GM19397 (cell line): ENCODE data around the gene BCAR3.
"Not testable (repeated sequence)": the region's sequence is repeated elsewhere in the genome, so short reads cannot be mapped to it uniquely, and the experiment has no call there.

Source experiments
- ATAC-seq: cut with Tn5 transposase; IDR thresholded peaks from one replicate; pipeline ENCODE4 v1.9.1; 2021; ENCODE audit warnings: mild to moderate bottlenecking, moderate library complexity; ENCODE audit not compliant: unreplicated experiment

Gene BCAR3

DNA sequence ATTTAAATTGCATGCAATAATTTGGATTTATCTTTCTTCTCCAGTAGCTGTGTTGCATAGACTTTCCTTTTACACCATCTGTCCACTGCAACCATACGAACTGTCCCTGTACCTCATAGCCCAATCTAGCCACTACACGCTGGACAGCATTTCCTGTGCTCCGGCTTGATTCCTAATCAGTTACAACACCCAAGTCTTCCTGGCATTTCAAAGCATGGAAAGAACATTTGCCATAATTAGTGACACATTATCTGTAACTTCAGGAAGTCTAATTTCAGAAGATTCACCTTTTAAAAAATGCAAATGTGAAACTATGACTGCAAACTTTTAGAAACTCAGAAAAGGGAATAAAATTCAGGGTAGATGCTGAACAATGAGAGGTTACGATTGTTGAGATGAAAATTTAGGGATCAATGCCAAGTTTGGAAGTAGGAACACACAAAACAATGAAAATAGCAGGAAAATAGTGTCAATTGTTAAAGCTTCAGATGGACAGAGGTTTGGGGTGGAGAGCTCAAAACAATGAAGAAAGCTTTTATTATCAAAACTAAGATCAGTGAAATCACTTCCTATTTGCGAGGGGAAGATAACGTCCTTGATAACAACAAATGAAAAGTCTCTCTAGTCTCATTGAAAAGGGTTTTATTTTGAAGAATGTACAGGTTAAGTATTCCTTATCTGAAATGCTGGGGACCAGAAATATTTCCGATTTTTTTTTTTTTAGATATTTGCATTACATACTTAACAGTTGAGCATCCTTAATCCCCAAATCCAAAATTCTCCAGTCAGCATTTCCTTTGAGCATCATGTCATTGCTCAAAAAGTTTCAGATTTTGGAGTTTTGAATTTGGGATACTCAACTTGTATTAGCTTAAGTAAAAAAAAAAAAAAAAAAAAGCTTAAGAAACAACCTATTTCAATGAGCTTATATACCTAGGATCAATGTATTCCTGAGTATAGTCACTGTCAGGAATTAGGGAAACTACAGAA, 126.5 kb downstream of the BCAR3 start:
- no peak for ATAC-seq

DNA sequence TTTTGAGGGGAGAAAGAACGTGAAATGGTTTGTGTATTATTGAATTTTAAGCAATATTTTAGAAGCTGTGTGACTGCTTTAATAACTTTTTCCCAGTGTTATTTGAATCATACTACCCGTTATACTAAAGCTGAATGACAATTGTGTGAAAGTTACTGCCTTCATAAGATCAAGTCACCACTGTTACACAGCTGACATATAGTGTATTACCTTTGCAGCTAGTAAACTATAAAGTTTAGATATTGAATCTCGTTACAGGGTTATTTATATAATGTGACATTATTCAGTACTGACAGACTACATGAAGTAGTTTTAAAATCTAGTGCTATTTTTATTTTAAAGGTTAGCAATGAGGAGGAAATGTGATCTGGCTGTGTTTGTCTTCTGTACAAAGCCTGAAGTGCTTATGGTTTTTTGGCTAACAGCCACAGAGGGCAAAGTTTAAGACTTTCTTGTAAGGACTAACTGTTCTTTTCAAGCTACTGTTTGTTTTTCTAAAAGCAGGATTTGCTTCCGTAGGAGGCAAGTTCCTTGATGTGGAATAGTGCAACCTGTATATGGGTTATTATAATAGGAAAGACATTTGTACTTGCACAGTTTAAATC, 127.6 kb downstream of the BCAR3 start:
- not testable (repeated sequence) for ATAC-seq

DNA sequence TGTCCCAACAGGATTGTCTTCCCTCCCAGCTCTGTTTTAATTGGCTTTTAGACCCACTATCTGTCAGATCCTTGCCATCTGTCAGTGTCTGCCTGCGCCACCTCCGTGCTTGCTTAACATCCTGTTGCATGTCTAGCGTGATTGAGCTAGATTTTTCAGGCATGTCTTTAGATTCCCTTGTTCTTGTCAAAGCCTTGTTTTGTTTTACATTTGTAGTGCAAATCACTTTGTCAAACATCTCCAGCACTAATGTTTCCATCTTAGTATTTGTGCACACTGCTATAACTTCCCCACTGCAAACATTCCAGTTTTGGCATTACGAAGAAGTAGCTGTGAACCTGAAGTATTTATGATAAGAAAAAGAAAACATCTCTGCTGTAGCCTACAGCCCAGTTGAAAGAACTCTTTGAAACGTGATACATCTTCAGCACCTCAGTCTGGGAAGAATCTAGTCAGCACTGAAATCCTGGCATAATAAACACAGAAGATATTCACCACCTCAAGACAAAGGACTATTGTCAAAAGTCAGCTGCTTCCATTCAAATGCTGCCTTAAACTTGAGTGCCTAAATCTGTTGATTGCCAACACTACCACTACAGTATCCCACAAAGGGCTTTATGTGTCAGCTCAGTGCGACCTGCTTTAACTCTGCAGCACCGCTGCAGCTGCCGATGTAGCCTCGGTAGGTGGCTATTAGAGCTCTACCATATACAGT, 128.7 kb downstream of the BCAR3 start:
- ATAC-seq = no peak

DNA sequence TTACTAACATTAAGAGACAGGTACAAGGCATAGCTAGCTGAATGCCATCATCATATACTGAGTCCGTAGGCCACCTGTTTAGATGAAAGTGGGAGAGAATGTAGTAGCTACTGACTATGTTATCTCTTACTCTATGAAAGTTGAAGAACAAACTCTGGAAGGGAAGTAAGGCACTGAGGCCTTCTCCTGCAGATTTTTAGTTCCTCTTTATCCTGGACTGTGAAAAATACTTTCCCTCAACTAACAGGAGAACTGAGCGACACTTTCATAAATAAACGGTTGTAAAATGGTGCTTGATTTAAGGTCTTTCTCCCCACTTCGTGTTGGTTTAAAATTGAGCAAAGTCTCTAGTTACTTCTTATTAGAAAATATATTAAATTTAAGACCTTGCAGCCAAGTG, 131.8 kb downstream of the BCAR3 start:
- ATAC-seq = no peak

DNA sequence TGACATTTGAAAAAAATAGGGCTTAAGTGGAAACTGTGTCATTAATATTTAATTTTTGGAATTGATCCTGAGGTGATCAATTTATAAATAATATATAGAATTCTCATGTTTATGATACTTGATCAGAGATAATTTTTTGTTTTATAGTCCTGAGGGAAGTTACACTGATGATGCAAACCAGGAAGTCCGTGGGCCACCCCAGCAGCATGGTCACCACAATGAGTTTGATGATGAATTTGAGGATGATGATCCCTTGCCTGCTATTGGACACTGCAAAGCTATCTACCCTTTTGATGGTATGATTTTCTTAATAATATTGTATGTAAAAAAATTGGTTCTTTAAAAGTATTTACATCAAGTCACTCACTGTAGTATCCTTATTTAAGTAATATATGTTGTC, 132.5 kb downstream of the BCAR3 start:
- ATAC-seq = no peak

DNA sequence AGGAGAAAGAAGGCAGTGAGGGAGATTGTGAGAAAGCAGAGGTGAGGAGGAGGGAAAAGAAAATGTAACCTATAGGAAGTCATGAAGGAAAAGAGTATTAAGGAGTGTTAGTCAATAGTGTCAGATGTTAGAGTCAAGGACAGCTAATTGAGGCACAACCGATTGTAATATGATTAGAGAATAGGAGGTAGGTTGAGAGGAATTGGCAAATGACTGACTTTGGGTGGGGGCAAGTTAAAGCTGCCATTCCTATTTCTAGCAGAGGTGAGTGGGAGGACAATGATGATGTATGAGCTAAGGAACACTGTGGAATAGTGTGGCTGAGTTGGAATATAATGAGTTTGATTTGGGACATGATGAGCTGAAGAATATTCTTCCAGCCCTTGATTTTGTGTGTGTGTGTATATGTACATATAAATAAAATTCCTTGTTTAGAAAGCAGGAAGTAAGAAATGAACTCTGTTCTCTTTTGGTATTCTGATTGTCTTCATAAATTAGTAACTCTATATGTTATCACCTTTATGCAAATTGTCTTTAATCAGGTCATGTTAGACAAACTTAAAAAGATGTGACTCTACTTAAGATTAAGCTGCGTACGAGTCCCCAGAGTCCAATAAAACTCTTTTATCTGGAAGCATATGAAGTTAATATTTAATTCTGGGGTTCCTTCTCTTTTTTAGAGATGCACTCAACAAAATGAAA, 135.3 kb downstream of the BCAR3 start:
- ATAC-seq = no peak

DNA sequence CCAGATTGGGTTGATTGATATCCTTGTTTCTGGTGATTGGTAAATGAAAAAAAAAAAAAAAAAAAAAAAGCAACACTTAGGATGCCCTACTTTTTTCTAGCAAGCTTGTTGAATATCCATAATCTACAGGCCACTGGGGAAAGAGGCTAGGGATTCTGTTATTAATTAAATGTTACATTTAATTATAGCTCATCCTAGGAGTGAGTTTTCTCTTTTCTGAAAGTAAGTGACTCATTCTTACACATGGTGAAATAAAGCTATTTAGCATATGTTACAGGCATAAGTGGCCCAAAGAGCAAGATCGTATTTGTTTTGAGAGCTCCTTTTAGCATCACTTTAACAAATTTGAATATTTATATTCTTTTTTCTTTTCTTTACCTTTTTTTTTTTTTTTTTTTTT, 139.2 kb downstream of the BCAR3 start:
- no peak for ATAC-seq

DNA sequence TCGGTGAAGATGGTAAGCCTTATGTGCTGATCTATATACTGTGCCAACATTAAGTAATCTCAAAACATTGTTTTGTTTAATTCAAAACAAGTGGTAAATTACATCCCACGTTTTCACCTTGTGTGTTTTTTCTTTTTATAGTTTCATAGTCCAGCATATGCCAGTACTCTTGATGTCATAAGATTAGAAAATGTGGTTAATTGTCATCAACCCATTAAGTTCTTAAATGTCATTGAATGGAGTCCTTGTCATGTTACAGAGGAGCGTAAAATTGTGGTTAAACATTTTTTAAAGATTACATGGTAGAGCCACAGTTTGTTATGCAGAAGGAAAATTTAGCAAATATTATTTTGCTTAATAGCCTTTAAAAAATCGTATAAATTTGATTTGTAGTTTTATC, 140.6 kb downstream of the BCAR3 start:
- no peak for ATAC-seq

DNA sequence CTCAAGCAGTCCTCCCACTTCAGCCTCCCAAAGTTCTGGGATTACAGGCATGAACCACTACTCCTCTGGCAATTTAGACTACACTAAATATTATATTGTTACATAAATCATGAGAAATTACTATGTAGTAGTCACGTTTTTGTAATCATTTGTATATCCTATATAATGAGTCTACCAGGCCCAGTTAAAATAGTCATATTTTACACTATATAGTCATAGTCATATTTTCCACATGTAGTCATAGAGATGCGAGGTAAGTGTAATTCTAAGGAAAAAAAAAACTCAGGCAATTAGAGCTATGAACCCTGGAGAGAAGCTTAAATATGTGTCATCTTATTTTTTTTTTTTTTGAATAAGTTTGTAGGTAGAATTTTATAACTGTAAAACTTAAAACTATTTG, 143.7 kb downstream of the BCAR3 start:
- ATAC-seq = no peak

DNA sequence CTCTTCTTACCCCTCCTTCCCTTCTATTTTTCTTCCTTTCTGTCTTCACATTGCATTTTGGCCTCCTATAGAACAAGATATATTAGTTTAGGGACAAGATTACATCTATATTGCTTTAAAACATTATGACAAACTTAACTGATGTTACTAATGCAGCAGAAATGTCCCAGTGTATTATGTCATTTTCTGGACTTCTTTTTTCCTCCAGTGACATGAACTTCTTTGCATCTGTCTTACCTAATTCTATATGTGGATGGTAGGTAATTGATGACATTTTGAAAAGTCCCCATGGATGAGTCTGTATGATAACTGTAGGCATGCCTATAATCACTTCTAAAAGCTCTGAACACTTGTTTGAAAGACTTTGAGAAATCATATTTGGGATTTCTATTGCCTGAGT, 144.2 kb downstream of the BCAR3 start:
- ATAC-seq = no peak

DNA sequence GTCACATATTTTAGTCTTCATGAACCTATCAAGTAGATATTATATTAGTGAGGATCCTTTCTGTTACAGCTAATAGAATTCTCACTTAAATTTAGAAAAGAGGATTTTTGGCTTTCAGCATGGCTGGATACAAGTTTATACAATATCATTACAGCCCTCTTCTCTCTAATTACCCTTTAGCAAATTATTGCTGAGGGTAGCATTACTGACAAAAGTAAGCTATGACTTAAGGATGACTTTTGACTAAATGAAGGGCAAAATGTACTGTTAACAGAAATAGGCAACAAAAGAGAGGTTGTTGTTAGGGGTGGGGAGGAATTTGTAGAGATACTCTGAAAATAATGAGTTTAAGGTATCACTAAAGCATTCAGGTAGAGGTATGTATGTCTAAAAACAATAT, 148.0 kb downstream of the BCAR3 start:
- ATAC-seq = no peak

DNA sequence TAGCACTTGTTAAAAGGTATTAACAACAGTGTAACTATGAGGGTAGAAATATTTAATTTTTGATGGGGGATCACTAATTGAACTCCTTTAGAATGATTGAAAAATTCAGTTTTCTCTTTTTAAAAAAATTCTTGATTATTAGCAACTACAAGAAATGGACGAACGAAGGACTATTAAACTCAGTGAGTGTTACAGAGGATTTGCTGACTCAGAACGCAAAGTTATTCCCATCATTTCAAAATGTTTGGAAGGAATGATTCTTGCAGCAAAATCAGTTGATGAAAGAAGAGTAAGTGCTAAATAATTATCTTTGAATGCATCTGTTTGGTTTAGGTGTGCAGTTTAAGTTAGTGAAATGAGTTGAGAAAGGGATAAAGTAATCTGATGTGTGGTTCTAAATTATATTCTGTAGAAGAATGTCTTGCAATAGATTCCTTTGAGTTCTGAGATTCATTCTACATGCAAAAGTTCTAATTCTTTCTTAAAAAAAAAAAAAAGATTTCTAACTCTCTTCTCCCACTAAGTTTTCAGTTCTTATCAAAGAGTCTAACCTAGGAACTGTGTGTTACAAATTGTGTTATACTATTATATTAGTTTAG, 148.8 kb downstream of the BCAR3 start:
- ATAC-seq = no peak

DNA sequence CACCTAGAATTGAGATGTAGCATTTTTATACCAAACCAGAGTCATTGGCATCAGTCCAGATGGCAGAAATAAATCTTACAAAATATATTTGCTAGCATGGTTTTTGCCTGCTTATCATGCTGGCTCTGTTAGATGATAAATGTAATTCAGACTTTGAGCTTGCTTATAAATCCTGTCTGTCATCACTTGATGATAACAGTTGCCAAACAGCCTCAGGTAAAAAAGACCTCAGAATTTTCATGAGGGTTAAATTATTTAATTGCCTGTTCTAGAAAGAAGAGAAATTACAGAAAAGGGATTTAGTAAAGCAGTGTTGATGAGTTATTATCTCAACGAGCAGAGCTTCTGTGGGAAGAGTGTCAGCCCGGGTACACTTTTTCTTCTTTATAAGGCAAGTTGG, 150.4 kb downstream of the BCAR3 start:
- no peak for ATAC-seq

DNA sequence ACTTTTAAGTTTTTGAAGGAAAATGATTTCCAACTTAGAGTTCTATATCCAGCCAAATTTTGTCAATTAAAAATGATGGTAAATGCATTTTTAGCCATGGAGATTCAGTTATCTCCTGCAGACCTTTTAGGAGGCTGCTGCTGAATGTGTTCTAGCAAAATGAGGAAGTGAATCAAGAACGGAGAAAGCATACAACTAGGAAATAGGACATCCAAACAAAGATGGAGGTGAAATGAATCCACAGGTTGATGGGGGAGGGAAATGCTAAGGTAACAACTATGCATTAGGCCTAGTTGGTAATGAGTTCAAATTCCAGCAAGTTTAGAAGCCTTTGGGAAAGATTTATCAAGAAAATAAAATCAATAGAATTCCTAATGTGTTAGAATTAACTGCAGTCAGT, 153.2 kb downstream of the BCAR3 start:
- ATAC-seq = no peak

DNA sequence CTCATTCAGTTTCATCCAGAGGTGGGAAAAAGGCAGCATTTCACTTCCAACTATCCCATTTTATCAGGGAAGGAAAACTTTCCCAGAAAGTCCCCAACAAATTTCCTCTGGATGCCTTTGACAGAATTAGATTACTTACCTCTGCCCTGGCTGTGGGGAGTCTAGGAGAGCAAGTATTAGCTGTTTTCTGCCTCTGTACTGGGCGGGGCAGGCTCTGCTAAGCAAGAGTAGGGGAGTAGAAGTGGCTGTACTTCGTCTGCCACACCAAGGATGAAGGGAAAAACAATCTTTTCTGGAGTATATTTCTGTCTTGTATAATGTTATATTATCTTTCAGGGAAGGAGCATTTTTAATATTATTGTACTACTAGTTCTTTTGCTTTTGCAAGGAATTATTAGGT, 155.2 kb downstream of the BCAR3 start:
- ATAC-seq = no peak

DNA sequence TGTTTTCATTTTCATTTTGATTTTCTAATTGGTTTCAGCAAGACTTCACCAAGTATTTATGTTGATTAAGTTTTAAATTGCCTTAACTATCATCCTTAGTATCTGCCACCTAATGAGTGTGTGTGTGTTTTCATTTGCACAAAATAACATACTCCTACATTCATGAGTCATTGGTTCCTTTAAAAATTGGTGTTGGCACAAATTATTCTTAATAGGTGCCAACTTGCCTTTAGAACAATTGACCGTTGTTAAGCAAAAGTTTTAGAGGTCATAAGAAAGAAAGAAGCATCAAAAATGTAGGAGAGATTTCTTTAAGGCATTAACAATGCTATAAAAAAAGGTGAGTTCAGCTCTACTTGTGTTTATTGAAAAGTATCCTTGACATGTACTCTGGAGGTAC, 156.2 kb downstream of the BCAR3 start:
- no peak for ATAC-seq

DNA sequence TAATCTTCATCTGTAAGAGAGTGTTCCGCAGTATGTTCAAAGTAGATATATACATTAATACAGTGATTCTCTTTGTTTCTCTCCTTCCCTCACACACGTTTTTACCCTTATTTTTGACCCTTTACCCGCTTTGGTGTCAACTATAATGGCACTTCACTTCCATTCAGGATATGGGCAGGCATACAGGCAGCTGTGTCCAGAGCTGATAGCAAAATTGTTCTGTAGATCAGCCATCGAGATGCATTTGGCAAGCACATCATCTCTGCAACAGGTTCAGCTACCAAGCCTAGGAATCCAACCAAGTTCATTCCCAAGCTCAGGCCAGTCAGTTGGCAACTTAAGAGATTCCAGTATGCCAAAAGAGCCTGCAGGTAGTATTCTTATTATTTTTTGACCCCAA, 158.9 kb downstream of the BCAR3 start:
- ATAC-seq = no peak

DNA sequence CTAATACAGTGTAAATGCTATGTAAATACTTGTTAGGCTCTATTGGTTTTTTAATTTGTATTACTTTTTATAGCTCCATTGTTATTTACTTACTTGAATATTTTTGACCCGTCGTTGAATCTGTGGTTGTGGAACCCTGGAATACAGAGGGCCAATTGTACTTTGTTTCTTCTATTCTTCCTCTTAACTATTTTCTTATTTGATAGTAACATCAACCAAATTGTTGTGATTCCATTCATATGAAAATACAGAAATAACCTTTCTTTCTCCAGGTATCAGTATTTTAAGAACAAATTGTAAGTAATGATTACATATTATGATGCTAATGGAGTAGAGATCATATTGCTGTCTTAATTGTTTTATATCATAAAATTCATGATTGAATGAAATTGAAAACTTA, 160.0 kb downstream of the BCAR3 start:
- no peak for ATAC-seq

DNA sequence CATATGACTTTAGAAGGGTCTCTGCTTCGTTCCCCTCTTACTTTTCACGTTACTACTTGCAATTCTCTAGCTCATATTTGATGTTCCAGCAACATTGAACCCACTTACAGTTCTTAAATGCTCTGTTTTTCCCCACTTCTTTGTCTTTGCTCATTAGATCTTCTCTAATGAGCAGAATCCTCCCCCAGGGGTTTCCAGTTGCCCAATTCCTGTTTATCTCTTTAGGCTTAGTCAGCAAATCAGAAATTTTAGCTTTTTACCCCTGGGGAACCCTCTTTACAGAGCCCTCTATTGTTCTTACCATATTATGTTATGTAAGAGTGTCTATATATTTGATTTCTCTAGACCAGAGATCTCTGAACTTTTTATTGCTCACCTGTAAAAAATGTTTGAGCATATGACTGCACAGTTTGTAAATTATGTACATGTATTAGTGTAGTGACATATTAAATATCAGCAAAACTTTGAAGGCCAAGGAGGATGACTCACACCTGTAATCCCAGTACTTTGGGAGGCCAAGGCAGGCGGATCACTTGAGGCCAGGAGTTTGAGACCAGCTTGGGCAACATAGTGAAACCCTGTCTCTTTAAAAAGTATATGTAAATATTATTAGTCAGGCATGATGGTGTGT, 162.3 kb downstream of the BCAR3 start:
- no peak for ATAC-seq

DNA sequence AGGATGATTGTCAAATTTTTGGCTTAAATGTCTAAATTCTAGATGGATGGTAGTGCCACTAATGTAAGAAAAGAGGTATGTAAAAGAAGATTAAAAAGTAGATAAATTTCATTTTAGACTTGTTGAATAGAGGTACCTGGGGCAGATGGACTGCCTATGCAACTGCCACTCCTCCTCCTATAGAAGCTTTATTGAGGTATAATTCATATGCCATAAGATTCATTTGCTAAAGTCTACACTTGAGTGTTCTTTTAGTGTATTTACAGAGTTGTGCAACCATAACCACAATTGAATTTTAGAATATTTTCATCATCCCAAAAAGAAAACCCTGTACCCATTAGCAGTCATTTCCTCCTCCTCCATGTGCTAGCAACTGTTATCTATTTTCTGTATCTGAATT, 163.1 kb downstream of the BCAR3 start:
- ATAC-seq = no peak
